Islet precursor cell (in vitro differentiated cells): ENCODE data around the gene ARHGDIA.
"Not testable (repeated sequence)": the region's sequence is repeated elsewhere in the genome, so short reads cannot be mapped to it uniquely, and the experiment has no call there.

Experiments
- DNase-seq: peaks from one replicate; pipeline ENCODE4 v3.0.0-alpha.2; 2018

Gene ARHGDIA

GRCh38 chr17:81870981-81871386 is at the start of gene ARHGDIA:
ARHGDIA (minus strand) TSS chr17:81871337; CDS start chr17:81869930, 1,407 bp downstream.
- peak; percentile 92 for DNase-seq

DNA sequence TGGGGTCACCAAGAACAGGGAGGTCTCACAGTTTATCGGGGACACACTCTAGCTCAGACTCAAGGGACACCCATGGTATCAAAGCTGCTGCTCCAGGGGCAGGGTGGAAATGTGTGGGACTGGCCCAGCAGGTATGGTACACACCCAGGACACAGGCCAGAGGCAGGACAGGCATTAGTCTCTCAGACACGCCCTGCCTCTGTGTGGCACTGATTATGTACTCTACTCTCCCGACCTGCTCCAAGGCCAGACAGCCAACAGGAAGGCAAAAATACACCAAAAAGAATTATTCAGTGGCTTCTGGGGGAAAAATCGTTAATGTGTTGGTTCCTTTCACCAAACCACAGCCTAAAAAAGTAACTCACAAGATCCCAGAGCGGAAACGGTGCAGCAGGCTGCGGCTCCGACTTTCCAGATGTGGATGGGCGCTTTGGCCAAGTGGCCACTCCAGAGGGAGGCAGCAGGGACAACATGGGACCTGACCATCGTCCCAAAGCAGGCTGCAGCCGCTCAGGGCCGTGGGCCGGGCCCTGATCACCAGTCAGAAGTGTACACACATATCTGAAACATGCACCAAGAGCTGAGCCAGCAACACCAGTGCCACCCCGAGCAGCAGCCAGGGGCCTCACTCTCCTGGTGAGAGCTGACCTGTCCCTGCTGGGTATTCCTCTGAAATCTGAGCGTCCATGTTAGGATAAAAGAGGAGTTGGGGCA is 47.9 kb upstream of the ARHGDIA start:
- DNase-seq = no peak

DNA sequence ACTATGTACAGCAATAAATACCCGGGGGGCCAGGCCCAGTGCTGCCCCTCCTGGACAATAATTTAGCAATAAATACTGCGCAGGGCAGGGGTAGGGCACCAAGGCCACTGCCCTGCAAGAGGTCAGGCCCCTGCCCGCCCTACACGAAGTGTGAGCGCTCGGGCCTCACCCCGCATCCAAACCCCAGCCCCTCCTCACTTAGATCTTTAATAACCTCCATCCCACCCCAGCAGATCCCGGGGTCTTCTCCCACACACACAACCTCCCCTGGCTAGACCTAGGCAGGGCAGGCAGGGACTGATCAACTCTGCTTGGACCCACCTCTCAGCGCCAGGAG is 47.2 kb upstream of the ARHGDIA start:
- not testable (repeated sequence) for DNase-seq

DNA sequence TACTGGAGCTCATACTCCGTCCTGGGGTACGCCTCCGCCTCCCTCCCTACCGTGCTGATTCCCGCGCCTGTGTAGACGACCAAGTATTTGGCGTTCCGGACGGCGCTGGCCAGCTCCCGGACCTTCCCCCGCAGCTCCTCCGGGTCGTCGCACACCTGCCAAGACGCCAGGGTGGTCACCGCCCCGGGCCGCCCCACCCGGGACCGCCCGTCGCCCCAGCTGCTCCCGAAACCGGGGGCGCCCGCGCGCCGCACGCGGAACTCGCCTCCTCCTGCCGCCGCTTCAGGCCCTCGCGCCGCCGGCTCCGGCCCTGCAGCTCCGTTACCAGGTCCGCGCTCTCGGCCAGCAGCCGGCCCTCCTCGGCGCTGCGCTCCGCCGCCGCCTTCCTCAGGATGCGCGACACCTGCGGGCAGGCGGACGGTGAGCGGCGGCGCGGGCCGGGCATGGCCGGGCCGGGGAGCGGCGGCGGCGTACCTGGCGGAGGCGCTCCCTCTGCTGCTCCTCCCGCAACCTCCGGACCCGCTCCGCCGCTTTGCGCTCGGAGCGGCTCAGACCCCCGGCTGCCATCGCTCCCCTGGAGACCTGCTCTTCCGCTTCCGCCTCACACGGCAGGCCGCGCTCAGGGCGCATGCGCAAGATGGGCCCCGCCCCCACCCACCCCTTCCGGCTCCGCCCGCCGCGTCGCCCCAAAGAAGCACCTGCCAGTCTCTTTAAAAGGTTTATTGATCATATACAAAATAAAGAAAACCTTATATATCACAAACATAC is 46.6 kb upstream of the ARHGDIA start, which contains the start of gene SIRT7:
Gene SIRT7, minus strand, starts transcription at position 612 of the 768 bp plus-strand sequence. Its CDS starts 45 bp downstream, at position 567.
- peak; percentile 93 for DNase-seq

- no peak for DNase-seq
Measured at GRCh38 chr17:81916234-81917001, 45.3 kb upstream of the ARHGDIA start.

- no peak for DNase-seq
Measured at GRCh38 chr17:81915331-81915730, 44.2 kb upstream of the ARHGDIA start.

DNA sequence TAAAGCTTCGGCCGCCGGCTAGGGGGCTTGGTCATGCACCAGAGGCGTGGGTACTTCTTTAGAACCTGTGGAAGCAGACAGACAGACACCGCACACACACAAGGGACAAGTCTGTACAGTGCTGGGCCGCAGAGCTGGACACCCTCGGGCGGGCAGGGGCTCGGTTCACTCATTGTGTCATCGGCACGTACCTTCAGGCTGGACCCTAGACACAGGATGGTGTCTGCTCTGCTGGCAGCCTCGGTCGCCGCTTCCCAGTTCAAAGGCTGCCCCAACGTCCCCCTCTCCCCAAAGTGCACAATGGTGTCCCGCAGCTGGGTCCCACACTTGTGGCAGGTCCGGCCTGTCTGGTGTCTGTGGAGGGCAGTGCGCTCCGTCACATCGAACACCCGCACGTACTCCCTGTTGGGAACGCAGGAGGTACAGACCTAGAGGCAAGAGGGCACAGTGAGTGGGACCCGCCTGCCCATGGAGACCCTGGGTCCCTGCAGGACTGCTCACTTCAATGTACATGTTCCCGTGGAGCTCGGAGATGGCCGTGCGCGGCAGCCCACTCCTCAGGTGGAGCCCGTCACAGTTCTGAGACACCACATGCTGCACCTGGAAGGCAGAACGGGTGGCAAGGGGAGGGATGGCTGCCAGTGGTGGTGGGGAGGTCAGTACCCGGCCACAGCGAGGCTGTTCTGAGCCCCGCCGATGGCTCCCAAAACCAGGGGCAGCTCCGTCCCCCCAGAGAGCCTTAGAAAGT is 43.1 kb upstream of the ARHGDIA start:
- no peak for DNase-seq

DNA sequence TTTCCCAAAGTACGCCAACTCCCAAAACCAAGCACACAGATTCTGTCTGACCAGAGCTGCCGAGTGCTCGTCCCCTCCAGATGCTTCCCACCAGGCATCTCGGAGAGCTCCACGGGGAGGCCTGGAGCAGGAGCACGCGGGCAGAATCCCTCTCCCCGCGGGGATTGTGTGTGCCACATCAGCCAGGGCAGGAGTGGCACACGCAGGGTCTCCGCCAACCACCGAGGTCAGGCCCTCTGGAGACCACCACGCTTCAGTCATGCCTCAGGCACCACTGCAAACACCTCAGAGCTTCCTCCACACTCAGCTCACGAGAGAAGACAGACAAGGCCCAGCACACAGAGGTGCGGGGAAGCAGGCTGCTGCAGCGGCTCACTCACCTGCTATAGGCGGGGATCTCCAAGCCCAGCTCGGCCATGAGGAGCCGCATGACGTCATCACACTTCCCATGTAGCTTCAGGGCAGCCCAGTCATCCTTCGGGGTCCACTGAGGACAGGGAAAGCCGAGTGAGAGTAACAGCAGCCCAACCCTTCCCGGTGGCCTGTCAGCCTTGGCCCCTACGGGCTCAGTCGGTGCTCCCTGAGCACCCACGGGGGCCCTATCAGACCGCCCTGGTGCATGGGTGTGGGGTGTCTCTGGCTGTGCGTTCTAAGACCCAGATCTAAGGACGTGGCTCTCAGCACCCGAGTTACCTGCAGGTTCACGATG is 42.4 kb upstream of the ARHGDIA start:
- DNase-seq = no peak

DNA sequence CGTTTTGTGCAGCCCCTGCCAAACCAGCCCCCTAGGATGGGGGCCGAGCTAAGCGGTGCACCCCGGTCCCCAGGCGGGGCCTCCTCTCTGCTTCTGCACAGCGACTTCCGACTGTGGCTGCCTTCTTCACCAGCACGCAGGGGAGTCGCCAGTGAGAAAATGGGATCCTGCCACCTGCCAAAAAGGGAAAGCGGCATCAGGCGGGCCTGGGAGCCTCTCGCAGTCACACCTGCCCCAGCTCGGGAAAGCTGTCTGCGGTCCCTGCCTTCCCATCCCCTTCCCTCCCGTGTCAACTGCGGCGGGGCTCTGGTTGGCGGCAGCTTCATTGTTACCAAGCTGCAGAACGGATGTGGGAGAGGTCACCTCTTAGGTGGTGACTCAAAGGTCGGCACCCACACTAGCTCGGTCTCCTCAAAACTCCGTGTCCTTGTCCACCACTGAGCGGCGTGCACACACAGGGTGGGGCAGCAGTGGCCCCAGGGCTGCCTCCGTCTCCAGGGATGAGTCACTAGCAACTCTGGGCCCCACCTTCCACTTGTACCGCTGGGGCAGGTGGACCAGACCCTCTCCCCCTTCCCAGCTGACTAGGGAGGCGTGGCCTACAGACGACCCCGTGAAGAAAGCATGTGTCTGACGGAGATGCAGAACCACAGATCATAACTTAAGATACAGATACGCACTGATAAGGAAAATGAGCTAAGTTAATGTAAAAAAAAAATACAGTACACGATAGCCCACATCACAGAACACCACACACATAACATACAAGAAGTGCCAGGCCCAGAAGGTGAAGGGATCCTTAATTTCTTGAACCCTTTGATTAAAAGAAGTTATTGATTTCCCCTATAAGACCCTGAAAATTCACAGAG is 41.5 kb upstream of the ARHGDIA start:
- peak; percentile 81 for DNase-seq

- DNase-seq = no peak
Measured at GRCh38 chr17:81911969-81912368, 40.8 kb upstream of the ARHGDIA start.

DNA sequence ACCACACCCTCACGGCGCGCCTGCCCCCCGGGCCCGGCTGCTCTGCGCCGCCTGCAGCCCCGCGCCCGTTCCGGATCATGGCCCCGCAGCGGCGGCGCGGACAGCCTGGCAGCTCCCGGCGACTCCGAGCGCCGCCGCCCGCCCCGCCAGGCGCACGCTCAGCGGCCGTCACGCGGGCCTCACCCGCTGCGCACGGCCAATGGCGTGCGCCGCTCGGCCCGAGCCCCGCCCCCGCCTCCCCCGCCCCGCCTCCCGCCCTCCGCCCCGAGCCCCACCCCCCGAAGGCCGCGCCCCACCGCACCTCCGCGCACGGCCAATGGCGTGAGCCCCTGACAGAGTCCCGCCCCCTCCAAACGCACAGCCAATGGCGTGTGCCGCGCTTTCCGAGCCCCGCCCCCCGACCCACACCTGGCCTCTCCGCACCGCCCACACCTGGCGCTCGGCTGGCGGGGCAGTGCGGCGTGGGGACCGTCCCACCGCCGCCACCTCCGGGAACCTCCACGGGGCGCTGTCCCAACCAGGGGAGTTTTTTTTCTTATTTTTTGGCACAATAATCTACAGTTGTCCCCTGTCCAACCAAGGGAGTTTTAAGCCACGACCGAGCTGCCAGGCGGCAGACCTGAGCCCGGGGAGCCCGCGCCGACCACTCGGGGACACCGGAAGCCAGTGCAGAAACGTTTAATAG is 40.3 kb upstream of the ARHGDIA start, which contains the start of gene PCYT2:
Gene PCYT2, minus strand, starts transcription at position 123 of the 685 bp plus-strand sequence. Its CDS starts 44 bp downstream, at position 79.
- peak; percentile 98 for DNase-seq

DNA sequence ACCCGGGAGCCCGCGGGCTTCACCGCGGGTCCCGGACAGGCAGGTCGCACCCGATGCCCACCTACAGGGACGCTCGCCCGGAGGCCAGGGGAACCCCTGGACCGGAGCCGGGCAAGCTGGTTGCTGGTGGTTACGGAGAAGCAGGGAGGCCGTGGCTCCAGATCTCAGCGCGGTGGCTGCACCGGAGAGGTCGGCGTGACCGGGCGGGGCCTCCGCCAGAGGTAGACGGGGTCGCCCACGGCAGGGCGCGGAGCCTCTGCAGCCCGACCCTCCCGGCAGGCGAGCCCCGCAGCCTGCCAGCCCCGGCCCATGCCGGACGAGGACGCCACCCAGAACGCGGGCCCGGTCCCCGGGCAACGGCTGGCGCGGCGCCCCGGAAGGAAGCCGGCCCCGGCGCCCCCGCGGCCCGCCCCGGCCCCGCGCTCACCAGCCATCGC is 39.7 kb upstream of the ARHGDIA start:
- DNase-seq = no peak

- peak; percentile 82 for DNase-seq
Measured at GRCh38 chr17:81909966-81910839, 39.1 kb upstream of the ARHGDIA start.

DNA sequence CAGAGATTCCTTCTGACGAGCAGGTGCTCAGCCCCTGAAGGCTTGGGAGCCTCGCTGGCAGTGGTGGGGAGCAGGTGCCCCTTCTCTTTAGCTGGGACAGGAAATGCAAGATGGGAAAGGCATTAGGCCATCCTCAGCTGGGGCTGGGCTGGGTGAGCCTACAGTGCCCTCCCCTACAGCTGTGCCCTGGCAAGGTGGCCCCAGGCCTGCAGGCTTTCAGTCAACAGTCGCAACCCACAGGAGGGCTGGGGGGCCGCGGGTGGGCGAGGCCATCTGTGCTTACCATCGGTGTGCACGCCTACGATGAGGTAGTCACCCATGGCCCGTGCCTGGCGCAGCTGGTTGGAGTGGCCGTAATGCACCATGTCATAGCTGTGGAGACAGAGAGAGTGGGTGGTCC is 38.1 kb upstream of the ARHGDIA start:
- DNase-seq = no peak

DNA sequence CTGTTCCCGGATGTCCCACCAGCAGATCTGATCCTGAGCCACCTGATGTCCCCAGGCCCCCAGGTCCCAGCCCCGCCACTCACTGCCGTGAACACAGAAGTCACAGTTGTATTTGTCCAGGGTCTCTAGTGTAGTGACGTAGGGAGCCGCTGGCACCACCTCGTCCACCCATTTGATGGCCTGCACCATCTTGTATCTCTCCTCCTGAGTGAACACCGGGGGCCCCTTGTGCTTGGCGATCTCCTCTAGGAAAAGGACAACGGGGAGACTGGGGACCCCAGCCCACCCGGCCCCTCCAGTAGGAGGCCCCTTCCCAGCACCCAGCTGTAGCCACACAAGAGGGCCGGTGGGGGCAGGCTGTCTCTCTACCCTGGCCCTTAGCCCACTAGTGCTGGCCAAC is 37.7 kb upstream of the ARHGDIA start:
- no peak for DNase-seq

DNA sequence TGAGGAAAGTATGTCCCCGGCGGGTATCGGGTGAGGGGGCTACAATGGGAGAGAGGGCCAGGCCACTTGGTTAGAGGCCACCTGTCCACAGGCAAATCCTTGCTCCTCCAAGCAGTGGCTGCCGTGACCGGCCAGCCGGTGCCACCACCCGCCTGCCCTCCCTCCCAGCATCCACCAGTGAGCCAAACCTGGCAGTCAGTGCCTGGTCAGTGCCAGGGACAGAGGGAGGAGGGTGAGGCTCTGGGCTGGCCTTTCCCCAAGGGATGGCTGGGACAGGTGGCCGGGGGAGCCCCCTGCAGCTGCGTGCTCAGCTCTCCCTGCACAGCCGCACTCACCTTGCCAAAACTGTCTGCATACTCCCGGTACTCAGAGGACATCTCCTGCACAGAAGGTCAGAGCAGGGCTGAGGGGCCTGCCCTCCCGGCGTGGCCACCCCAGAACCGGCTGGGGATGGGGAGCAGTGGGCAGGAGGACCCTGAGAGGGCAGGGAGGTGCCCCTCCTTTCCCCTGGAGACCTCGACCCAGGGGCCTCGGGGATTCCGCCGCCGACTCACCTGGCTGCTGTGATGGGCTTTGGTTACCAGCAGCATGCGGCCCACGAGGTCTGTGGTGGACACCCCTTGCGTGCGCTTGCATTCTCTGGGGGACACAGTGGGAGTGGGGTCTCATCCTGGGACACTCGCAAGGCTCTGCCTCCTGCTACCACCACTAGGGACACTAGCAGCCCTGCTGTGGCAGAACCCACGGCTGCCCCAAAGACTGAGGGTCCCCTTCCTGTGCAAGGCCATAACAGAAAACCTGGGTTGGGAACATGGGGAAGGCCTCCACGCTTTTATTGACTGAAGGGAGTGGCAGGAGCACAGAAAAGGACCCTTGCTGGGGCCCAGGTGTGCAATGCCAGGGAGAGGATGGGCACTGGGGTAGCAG is 36.3 kb upstream of the ARHGDIA start:
- no peak for DNase-seq

DNA sequence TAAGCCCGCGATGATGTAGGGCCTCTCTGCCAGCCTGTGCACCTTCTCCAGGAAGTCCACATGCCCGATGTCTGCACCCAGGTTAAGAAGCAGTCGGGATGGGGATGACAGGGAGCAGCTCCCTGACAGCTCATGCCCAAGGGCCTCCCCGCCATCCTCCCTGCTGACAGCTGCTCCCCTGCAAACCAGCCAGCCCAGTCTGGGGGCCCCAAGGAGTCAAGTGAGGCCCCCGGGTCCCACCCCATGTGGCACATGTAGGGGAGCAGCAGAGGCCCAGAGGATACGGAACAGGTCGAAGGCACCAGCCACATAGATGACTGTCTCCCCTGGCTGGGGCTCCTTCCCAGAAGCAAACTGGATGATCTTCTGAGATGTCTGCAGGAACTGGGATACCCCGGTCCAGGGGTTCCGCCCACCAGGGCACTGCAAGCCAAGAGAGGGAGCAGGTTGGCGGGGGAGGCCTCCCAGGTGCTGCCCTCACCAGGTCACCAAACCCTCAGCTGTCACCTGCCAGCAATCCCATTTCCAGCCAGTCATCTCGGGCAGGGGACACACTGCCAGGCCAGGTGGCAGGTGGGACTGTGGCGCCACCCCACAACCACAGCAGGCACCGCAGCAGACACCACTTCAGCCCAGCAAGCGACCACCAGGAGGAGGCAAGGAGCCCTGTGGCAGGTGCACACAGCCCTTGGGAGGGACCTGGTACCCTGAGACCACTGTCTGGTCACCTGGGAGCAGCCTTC is 35.5 kb upstream of the ARHGDIA start:
- DNase-seq = no peak
